HL-60 (cell line): Measurements from ENCODE around the gene OR56A1.

Source experiments
- DNase-seq, 2 experiments: peaks; one replicate each; pipeline ENCODE4 v3.0.0-alpha.2; 2010 to 2020; ENCODE audit warnings: low read depth in 1 of 2, low spot score in 1 of 2
- H3K27ac ChIP-seq: fragments of 250-450 bp; sonication (Bioruptor Pico); replicated peaks from 2 replicates; pipeline ENCODE4 v1.5.1; 2020; ENCODE audit warnings: mild to moderate bottlenecking, moderate library complexity
- H3K27me3 ChIP-seq: fragments of 250-450 bp; sonication (Bioruptor Pico); 2 replicates; pipeline ENCODE4 v1.5.1; 2021; ENCODE audit warnings: mild to moderate bottlenecking, moderate library complexity; ENCODE audit not compliant: insufficient read depth, poor library complexity, severe bottlenecking
- H3K4me3 ChIP-seq: replicated peaks from 2 replicates; pipeline ENCODE4 v1.5.1; 2011; ENCODE audit warnings: mild to moderate bottlenecking, control low read depth, low read length; ENCODE audit not compliant: insufficient read depth
- GABPA ChIP-seq: IDR thresholded peaks from 2 replicates; pipeline ENCODE4 v1.6.1; 2012; ENCODE audit warnings: low read depth
- POLR2AphosphoS5 ChIP-seq: IDR thresholded peaks from 2 replicates; pipeline ENCODE4 v1.6.1; 2012; ENCODE audit warnings: low read depth
- SPI1 ChIP-seq: IDR thresholded peaks from 2 replicates; pipeline ENCODE4 v1.6.1; 2012; ENCODE audit warnings: low read depth, mild to moderate bottlenecking, borderline replicate concordance
- TF ChIP-seq, protein P1 (sequence below): IDR thresholded peaks from 2 replicates; pipeline ENCODE4 v1.6.1; 2012; ENCODE audit warnings: low read depth; ENCODE audit not compliant: insufficient replicate concordance
- TF ChIP-seq, protein P2 (sequence below): IDR thresholded peaks from one replicate; pipeline ENCODE4 v1.5.1; 2011; ENCODE audit warnings: low read length, control low read depth, inconsistent platforms; ENCODE audit not compliant: insufficient read depth

OR56A1 gene

DNA sequence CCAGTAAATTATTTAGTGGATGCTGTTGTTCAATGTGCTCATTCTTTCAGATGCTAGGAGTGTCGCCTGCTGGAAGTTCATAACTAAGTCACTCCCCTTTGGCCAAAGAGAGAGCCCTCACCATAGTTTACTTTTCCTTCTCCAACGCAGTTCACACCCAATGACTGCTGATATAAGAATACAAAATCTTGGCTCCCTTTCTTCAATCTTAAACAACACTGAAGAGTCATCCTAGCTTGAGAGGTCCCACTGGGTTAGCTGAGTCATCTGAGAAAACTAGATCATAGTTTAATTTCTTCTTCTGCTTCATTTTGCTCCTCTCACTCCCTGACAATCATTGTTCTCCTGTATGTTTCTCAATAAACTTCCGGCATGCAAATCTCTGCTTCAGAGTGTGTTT lies 38.4 kb downstream of the OR56A1 start:
- DNase-seq: no peak
- no peak overlapping the region for H3K27ac ChIP-seq
- peaks cover 6% of the 10 kb centered on the region for H3K27me3 ChIP-seq
- TF ChIP-seq SPI1 (no peak), GABPA (no peak), POLR2AphosphoS5 (no peak)
- TF ChIP-seq, protein P1, sequence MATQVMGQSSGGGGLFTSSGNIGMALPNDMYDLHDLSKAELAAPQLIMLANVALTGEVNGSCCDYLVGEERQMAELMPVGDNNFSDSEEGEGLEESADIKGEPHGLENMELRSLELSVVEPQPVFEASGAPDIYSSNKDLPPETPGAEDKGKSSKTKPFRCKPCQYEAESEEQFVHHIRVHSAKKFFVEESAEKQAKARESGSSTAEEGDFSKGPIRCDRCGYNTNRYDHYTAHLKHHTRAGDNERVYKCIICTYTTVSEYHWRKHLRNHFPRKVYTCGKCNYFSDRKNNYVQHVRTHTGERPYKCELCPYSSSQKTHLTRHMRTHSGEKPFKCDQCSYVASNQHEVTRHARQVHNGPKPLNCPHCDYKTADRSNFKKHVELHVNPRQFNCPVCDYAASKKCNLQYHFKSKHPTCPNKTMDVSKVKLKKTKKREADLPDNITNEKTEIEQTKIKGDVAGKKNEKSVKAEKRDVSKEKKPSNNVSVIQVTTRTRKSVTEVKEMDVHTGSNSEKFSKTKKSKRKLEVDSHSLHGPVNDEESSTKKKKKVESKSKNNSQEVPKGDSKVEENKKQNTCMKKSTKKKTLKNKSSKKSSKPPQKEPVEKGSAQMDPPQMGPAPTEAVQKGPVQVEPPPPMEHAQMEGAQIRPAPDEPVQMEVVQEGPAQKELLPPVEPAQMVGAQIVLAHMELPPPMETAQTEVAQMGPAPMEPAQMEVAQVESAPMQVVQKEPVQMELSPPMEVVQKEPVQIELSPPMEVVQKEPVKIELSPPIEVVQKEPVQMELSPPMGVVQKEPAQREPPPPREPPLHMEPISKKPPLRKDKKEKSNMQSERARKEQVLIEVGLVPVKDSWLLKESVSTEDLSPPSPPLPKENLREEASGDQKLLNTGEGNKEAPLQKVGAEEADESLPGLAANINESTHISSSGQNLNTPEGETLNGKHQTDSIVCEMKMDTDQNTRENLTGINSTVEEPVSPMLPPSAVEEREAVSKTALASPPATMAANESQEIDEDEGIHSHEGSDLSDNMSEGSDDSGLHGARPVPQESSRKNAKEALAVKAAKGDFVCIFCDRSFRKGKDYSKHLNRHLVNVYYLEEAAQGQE: no peak
- TF ChIP-seq, protein P2, sequence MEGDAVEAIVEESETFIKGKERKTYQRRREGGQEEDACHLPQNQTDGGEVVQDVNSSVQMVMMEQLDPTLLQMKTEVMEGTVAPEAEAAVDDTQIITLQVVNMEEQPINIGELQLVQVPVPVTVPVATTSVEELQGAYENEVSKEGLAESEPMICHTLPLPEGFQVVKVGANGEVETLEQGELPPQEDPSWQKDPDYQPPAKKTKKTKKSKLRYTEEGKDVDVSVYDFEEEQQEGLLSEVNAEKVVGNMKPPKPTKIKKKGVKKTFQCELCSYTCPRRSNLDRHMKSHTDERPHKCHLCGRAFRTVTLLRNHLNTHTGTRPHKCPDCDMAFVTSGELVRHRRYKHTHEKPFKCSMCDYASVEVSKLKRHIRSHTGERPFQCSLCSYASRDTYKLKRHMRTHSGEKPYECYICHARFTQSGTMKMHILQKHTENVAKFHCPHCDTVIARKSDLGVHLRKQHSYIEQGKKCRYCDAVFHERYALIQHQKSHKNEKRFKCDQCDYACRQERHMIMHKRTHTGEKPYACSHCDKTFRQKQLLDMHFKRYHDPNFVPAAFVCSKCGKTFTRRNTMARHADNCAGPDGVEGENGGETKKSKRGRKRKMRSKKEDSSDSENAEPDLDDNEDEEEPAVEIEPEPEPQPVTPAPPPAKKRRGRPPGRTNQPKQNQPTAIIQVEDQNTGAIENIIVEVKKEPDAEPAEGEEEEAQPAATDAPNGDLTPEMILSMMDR: no peak
- H3K4me3 ChIP-seq: no peak overlapping the region

- TF ChIP-seq, protein P2: no peak
- TF ChIP-seq SPI1 (no peak), POLR2AphosphoS5 (no peak), GABPA (no peak)
- TF ChIP-seq, protein P1: no peak
- DNase-seq: no peak
- no peak overlapping the region for H3K27ac ChIP-seq
- no peak overlapping the region for H3K4me3 ChIP-seq
- H3K27me3 ChIP-seq: peaks cover 9% of the 10 kb centered on the region
Measured at GRCh38 chr11:5989203-5989602, 41.4 kb downstream of the OR56A1 start.

GRCh38 chr11:5986885-5987284 lies 43.7 kb downstream of the OR56A1 start, which contains the start of gene OR52L1:
Gene OR52L1, minus strand, starts transcription at chr11:5986985. Its CDS starts 55 bp downstream, at chr11:5986930.
- no peak for DNase-seq
- Histone ChIP-seq H3K4me3 (no peak within 1 kb of the TSS), H3K27ac (no peak within 1 kb of the TSS), H3K27me3 (peaks cover 9% of the 10 kb centered on the region)
- TF ChIP-seq SPI1: no peak
- TF ChIP-seq, protein P2: no peak
- TF ChIP-seq, protein P1: no peak
- TF ChIP-seq POLR2AphosphoS5: no peak
- no peak for TF ChIP-seq GABPA
